Caco-2 (cell line): Measurements from ENCODE around the gene ATP1A1. TPM values are rescaled to one million over a fixed set of nuclear protein-coding genes. Genes with fewer than 3 reads are reported as not detected.

Experiments
- BruUV-seq: library from RNA; stranded (reverse); fragments of 400-500 nt; replicated peaks from 2 replicates; lab custom pipeline; 2021; lab: Mats Ljungman, UMichigan
- CTCF ChIA-PET: fragments of 300-600 bp; sonication (Branson Sonifier 250); formaldehyde crosslinking; loops from one replicate; lab custom pipeline; 2022; ENCODE audit warnings: antibody characterized with exemption; lab: Charles Lee
- POLR2A ChIA-PET: fragments of 300-600 bp; sonication (Branson Sonifier 250); formaldehyde crosslinking; loops from one replicate; lab custom pipeline; 2022; ENCODE audit warnings: antibody characterized with exemption; lab: Charles Lee
- DNase-seq, 2 experiments: peaks; one replicate each; pipeline versions ENCODE4 v3.0.0 to v3.0.0-alpha.2; 2020 to 2022
- H3K27me3 ChIP-seq: replicated peaks from 2 replicates; pipeline ENCODE4 v1.6.0; 2011; ENCODE audit warnings: low read length; ENCODE audit not compliant: control insufficient read depth, insufficient read depth
- H3K36me3 ChIP-seq: 2 replicates; pipeline ENCODE4 v1.5.1; 2011; ENCODE audit warnings: low read length; ENCODE audit not compliant: control insufficient read depth, insufficient read depth
- H3K4me1 ChIP-seq: fragments of 250-450 bp; sonication (Bioruptor Pico); 2 replicates; pipeline ENCODE4 v1.5.1; 2020; ENCODE audit warnings: mild to moderate bottlenecking
- H3K4me3 ChIP-seq: 2 replicates; pipeline ENCODE4 v1.5.1; 2011; ENCODE audit warnings: low read depth, mild to moderate bottlenecking, control low read depth, low read length
- H3K9me3 ChIP-seq: fragments of 250-450 bp; sonication (Bioruptor Pico); 2 replicates; pipeline ENCODE4 v1.5.1; 2020; ENCODE audit warnings: mild to moderate bottlenecking, moderate library complexity
- H3K27ac Mint-ChIP-seq: one replicate; pipeline ENCODE4 v1.8.0; 2022; ENCODE audit warnings: mixed read lengths; ENCODE audit not compliant: unreplicated experiment
- H3K27me3 Mint-ChIP-seq: one replicate; pipeline ENCODE4 v1.8.0; 2022; ENCODE audit warnings: mixed read lengths; ENCODE audit not compliant: insufficient read depth, unreplicated experiment
- H3K36me3 Mint-ChIP-seq: one replicate; pipeline ENCODE4 v1.8.0; 2022; ENCODE audit warnings: mild to moderate bottlenecking, mixed read lengths; ENCODE audit not compliant: insufficient read depth, unreplicated experiment
- H3K4me1 Mint-ChIP-seq: one replicate; pipeline ENCODE4 v1.8.0; 2022; ENCODE audit warnings: low read depth, mixed read lengths; ENCODE audit not compliant: unreplicated experiment
- H3K4me3 Mint-ChIP-seq: one replicate; pipeline ENCODE4 v1.8.0; 2022; ENCODE audit warnings: mild to moderate bottlenecking, moderate library complexity, mixed read lengths; ENCODE audit not compliant: unreplicated experiment
- H3K9me3 Mint-ChIP-seq: one replicate; pipeline ENCODE4 v1.8.0; 2022; ENCODE audit warnings: mixed read lengths; ENCODE audit not compliant: unreplicated experiment
- CTCF ChIP-seq, 2 experiments: fragments of 200-600 bp in 1 of 2; IDR thresholded peaks; 1 replicate in 1 of 2; 2 replicates in 1 of 2; pipeline versions ENCODE4 v1.5.1 to v1.8.0; 2011 to 2022; ENCODE audit warnings: antibody characterized with exemption in 1 of 2, control low read depth in 1 of 2, inconsistent platforms in 1 of 2, low read depth in 1 of 2, low read length in 1 of 2, mild to moderate bottlenecking in 1 of 2, moderate library complexity in 1 of 2; ENCODE audit not compliant: insufficient read depth in 1 of 2, severe bottlenecking in 1 of 2, unreplicated experiment in 1 of 2
- intact Hi-C: fragments of 100-400 bp; cut with micrococcal nuclease; formaldehyde crosslinking; loops from one replicate; pipeline ENCODE4 v1.10.0; 2022; ENCODE audit not compliant: unreplicated experiment
- total RNA-seq: library from RNA; stranded (reverse); gene quantifications from 2 replicates; pipeline ENCODE4 v1.2.3, GENCODE V29; 2022

ATP1A1 gene
- total RNA-seq, 1 experiment from 2014 or later, result 508 TPM

- CTCF ChIA-PET, result interaction anchor here (0.7 kb wide), 1 partner anchor 192 kb away, joined by 5 read pairs; no protein-coding TSS in a partner anchor
- Mint-ChIP-seq H3K4me1 (peaks cover 35% of the 10 kb centered on the region), H3K27ac (no peak overlapping the region), H3K27me3 (no peaks in the 10 kb centered on the region), H3K36me3 (no peaks in the 10 kb centered on the region), H3K4me3 (no peak overlapping the region), H3K9me3 (no peaks in the 10 kb centered on the region)
- TF ChIP-seq CTCF (IDR thresholded peaks at IDR 0.05; ENCODE audit: insufficient read depth in 1 of 2, low read depth in 1 of 2, low read length in 1 of 2, severe bottlenecking in 1 of 2, unreplicated experiment in 1 of 2), result no peak
- BruUV-seq, result no TSS peak
- H3K4me1 ChIP-seq, result peaks cover 40% of the 10 kb centered on the region
- H3K9me3 ChIP-seq, result no peaks in the 10 kb centered on the region
- no peak for DNase-seq
- POLR2A ChIA-PET, result no interaction called here
- intact Hi-C loops, result no loop called here
- H3K4me3 ChIP-seq, result no peak overlapping the region
- no peaks in the 10 kb centered on the region for H3K27me3 ChIP-seq
- no peaks in the 10 kb centered on the region for H3K36me3 ChIP-seq
Measured at GRCh38 chr1:116330846-116331245, 42.2 kb upstream of the ATP1A1 start.

GRCh38 chr1:116331523-116331922, 41.5 kb upstream of the ATP1A1 start:
- DNase-seq, result no peak
- no TSS peak for BruUV-seq

GRCh38 chr1:116332451-116332850, 40.6 kb upstream of the ATP1A1 start:
- no peak for DNase-seq
- H3K27ac Mint-ChIP-seq, result no peak overlapping the region
- H3K4me1 Mint-ChIP-seq, result peaks cover 47% of the 10 kb centered on the region
- H3K9me3 ChIP-seq, result no peaks in the 10 kb centered on the region
- no peak overlapping the region for H3K4me3 Mint-ChIP-seq
- H3K4me3 ChIP-seq, result no peak overlapping the region
- ChIA-PET CTCF (no interaction called here), POLR2A (no interaction called here)
- peaks cover 49% of the 10 kb centered on the region for H3K4me1 ChIP-seq
- H3K27me3 ChIP-seq, result no peaks in the 10 kb centered on the region
- H3K9me3 Mint-ChIP-seq, result no peaks in the 10 kb centered on the region
- no peaks in the 10 kb centered on the region for H3K36me3 ChIP-seq
- H3K27me3 Mint-ChIP-seq, result no peaks in the 10 kb centered on the region
- TF ChIP-seq CTCF (IDR thresholded peaks at IDR 0.05; ENCODE audit: insufficient read depth in 1 of 2, low read depth in 1 of 2, low read length in 1 of 2, severe bottlenecking in 1 of 2, unreplicated experiment in 1 of 2), result no peak
- no peaks in the 10 kb centered on the region for H3K36me3 Mint-ChIP-seq
- intact Hi-C loops, result no loop called here
- BruUV-seq, result no TSS peak

More at GRCh38 chr1:116331523-116331922, 41.5 kb upstream of the ATP1A1 start:
- Histone ChIP-seq H3K27me3 (no peaks in the 10 kb centered on the region), H3K4me1 (peaks cover 47% of the 10 kb centered on the region), H3K4me3 (no peak overlapping the region), H3K9me3 (no peaks in the 10 kb centered on the region), H3K36me3 (no peaks in the 10 kb centered on the region)
- ChIA-PET CTCF (no interaction called here), POLR2A (no interaction called here)
- Mint-ChIP-seq H3K36me3 (no peaks in the 10 kb centered on the region), H3K9me3 (no peaks in the 10 kb centered on the region), H3K4me1 (peaks cover 42% of the 10 kb centered on the region), H3K27me3 (no peaks in the 10 kb centered on the region), H3K27ac (no peak overlapping the region), H3K4me3 (no peak overlapping the region)
- no peak for TF ChIP-seq CTCF (IDR thresholded peaks at IDR 0.05; ENCODE audit: insufficient read depth in 1 of 2, low read depth in 1 of 2, low read length in 1 of 2, severe bottlenecking in 1 of 2, unreplicated experiment in 1 of 2)
- intact Hi-C loops, result no loop called here
